SKM-1 treated with dmso at 0.1 percent for 144 hours (cell line): ENCODE data around the gene CCDC191.

ENCODE experiments used
- DNase-seq: peaks from one replicate; lab custom pipeline; 2025; ENCODE audit not compliant: unreplicated experiment; lab: John Stamatoyannopoulos, UW

The CCDC191 gene, protein sequence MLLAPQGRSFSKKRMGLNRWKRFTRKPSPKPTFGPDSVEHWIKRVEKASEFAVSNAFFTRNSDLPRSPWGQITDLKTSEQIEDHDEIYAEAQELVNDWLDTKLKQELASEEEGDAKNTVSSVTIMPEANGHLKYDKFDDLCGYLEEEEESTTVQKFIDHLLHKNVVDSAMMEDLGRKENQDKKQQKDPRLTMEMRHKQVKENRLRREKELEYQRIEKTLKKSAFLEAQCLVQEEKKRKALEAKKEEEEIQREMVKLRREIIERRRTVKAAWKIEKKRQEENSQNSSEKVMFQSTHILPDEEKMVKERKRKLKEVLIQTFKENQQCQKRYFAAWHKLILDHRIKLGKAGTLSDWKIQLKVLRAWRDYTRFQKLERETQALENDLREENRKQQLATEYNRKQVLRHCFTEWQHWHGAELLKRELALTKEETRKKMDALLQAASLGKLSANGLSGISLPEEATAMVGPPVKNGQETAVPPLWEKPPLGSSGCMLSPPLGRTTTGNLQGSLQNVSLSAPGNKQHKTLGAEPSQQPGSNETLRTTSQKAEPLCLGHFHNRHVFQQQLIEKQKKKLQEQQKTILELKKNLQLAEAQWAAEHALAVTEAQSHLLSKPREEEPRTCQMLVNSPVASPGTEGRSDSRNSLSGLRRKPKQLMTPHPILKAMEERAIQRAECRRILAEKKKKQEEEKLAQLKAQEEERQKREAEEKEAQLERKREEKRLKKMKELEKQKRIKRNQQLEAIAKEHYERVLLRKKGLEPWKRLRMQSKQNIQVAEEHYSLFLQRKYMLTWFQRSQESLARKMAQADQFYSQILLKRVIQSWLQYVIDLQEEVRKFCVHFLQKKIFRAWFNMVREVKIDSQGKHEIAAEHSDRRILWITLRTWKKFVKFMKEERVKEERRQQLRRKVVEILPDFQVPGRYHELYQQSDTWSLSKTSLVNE

DNA sequence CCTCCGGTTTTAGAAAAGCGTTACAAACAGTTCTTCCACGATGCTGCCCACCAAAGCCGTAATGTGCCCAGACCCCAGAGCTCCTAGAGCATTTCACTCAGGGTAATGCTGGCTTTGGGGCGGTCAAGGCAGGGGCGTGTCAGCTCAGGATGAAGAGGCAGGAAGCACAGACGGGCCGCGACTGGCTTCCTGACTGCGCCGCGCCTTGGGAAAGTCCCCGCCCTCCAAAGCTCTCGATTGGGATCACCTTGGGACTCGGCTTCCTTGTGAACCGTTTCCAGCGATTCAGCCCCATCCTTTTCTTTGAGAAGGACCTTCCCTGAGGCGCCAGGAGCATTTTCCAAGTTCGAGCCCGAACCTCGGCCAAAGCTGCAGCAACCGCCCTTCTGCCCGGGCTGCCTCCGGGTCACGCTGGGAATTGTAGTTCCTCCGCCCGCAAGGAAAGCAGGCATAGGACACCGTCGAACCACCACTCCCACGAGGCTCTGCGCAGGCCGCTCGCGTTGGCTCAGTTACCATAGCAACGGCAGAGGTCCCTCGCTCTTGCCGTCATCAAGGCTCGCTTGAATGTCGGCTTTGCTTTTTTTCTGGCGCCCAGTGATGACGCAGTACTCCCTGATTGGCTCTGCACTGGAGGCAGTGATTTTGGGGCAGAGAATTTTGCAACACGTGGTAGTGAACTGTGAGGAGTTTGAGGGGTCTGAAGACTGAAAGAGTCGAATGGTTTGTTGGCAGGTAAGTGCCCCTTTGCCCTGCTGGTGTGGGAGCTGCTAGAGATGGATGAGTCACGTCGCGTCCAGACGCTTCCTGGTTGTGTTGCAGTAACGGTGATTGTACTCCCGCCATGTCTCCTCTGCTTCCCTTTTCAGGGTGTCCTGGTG, at the start of gene CCDC191, which contains the start of gene QTRT2:
CCDC191 (minus strand) TSS at position 397 of the 881 bp plus-strand sequence; CDS start at position 337, 60 bp downstream.
QTRT2 (plus strand) TSS at position 608 of the 881 bp plus-strand sequence. CDS start 8,521 bp downstream, outside the sequence.
- DNase-seq: peak; percentile 98

DNA sequence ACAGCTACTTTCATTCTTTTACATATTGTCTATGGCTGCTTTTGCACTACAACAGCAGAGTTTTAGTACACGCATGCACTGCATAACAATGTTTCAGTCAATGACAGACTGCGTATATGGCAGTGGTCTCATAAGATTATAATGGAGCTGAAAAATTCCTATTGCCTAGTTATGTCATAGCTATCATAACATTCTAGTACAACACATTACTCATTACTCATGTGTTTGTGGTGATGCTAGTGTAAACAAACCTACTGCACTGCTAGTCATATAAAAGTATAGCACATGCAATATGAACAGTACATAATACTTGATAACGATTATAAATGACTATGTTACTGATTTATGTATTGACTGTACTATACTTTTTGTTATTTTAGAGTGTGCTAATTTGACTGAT, 48.1 kb upstream of the CCDC191 start:
- no peak for DNase-seq

DNA sequence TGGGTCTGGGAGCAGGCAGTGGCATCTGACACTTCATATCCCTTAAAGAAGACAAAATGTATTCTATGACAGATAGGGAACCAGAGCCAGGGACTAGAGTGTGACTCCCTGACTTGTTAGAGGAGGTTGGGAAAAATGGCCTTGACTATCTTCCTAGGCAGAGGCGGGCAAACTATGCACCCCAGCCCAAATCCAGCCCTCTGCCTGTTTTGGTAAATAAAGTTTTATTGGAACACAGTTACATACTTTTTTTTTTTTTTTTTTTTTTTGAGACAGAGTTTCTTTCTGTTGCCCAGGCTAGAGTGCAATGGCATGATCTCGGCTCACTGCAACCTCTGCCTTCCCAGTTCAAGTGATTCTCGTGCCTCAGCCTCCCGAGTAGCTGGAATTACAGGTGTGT, 47.5 kb upstream of the CCDC191 start:
- DNase-seq: no peak

DNA sequence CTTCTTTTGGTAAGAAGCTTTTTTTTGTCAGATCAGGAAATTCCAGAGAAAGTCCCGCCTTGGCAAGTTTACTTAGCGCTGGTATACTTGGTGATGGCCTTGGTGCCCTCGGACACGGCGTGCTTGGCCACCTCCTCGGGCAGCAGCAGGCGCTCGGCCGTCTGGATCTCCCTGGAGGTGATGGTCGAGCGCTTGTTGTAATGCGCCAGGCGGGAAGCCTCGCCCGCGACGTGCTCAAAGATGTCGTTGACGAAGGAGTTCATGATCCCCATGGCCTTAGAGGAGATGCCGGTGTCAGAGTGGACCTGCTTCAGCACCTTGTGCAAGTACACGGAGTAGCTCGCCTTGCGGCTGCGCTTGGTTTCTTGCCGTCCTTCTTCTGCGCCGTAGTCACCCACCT, 46.9 kb upstream of the CCDC191 start:
- no peak for DNase-seq

DNA sequence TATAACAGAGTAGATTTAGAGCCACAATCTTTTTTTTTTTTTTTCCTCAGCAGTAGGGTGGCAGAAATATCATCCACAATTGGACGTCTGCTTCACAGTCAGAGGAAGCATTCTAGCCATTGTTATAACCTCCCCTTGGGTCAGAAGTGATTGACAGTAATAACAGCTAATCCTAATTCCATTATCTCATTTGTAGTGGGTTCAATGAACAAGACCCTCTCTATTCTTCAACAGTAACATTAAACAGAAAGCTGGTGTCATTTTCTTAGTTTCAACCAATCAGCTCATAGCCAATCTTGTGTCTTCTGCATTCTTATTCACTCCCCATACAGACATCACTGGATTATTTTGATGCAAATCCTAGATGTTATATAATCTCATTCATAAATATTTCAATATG, 44.8 kb upstream of the CCDC191 start:
- no peak for DNase-seq

DNA sequence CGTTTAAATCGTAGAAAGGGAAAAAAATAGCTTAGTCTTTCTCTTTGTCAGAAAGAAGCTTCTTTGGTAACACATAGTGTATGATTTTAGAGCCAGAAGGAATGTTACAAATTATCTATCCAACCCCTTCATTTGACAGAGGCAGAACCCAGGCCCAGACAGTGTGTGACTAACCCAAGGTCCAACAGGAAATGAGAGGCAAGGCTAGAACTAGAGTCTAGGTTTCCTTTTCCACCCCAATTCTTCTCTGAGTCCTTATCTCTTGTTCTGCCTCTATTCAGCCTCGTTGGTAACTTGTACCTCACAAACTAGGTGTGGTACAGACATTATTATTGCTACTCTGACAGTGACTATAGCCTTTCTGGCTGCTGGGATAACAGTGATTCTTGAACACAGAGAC, 39.5 kb upstream of the CCDC191 start:
- no peak for DNase-seq

DNA sequence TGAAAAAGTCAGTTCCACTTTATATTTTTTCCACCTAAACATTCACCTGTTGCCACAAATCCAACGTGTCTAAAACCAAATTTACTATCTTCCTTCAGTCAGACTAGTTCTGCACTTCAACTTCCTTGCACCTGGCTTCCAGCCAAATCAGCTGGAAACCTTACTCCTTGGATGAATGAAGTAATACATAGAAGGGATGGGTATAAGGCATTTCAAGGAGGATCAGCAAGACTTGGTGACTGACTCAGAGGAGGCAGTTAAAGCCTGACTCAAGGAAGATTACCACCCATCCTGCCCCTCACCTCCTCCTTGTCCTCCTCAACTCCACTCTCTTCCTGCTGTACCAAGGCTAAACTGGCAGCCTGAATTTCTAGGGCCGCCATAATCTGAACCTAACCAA, 37.3 kb upstream of the CCDC191 start:
- no peak for DNase-seq

DNA sequence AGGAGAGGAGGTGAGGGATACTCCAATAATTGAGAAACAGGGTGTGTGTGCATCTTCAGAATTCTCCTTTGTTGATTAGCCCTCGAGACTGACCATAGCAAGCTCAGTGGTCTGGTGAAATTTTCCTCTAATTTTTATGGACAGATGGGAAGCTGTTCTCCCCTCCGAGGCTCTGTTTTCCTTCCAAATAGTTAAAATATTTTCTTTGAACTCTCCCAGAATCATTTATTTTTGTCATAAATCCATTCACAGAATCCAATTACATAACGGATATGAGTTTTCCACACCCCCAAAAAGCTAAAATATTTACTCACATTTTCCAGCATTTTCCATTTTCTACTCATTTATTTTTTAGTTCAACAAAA, 36.7 kb upstream of the CCDC191 start:
- DNase-seq: no peak

DNA sequence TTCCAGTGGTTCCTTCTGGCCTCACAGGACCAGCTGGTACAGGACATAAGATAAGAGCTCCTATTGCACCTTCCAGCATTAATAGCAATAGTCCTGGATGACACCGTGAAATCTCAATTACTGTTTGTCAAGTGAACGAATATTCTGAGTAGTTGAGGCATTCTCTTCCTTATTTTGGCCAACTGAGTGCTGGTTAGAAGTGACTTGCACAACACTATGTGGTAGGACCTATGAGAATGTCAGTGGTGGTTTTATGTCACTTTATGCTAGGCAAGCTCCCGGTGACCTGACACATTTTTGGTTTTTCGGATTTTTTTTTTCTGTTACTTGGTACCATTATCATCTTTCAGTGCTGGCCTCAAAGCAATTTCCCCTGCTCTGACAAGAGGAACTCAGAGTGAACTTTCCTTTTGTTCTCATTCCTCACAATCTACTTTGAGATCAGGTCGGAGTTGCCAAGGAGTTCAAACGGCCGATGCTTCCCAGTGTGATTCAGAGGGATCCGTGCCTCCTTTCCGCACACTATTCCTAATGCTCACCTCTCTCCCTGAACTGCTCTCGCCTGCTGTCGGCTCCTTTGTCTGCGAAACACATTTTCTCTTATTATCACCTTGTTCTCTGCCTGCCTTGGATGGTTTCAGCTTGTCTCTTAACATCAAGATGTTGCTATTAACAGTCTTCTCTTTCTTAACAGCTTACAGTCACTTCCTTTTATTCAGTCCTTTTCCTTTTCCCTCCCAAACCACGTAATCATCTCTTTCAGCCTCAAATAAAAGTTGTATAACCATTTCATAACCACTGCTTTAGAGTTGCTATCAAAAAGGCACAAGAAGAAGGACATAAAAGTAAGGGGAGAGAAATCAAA, 36.1 kb upstream of the CCDC191 start:
- DNase-seq: peak; percentile 88

DNA sequence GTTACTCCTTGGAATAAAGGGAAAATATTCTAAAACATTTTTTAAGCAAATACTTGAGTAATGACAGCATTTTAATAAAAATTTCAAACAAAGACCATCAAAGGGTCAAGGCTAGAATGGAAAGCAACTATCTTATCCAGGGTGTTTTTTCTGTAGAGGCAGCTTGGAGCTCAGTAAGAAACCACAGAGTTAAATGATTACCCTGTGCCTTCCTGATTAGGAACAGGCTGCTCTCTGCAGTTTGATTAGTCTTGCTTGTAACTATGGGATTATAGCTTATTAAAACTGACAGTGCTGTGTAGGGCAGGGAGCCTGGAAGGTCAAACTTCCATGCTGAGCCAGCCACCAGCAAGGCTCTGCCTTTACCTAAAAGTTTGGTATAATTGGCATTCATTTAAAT, 33.3 kb upstream of the CCDC191 start:
- DNase-seq: no peak

DNA sequence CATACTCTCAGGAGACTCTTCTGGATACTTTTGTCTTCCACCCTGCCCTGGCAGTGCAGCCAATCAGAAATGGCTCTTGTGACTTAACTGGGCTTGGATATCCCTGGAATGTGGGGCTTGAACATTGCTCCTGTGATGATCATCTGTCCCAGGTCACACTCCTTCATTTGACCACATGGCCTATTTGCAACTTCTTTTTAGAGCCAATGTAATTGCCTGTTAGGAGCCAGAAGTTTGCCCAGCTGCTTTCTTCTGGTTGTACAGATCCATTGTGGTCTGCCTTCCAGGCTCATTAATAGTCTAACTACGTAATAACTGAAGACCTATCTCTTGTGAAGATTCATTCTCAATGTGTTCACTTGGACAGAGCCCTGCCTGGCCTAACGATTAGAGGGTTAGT, 30.0 kb upstream of the CCDC191 start:
- no peak for DNase-seq

DNA sequence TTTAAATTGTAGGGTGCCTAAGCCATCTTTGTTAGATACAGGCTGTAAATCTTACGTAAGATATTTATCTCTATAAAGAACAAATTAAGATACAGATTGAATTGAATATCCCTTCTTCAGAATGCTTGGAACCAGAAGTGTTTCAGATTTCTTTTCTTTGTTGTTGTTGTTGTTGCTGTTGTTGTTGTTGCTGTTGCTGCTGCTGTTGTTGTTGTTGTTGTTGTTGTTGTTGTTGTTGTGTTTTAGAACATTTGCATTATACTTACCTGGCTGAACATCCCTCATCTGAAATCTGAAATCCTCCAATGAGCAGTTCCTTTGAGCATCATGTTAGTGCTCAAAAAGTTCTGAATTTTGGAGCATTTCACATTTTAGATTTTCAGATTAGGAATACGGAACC, 26.8 kb upstream of the CCDC191 start:
- no peak for DNase-seq

DNA sequence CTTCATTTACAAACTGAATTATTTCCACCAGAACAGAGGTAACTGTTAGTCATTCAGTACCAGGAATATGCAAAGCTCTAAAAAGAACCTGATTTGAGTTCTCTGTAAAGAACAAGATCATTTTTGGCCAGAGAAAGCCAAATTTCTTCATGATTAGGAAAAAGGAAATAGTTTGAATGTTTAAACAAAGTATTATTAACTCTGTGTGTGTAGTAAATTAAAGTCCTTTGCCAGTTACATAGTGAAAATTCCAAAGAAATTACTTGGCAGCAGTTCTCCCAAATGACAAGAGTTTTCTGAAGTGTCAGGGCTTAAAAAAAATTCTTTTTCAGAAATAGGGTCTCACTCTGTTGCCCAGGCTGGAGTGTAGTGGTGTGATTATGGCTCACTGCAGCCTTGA, 24.7 kb upstream of the CCDC191 start:
- DNase-seq: no peak

DNA sequence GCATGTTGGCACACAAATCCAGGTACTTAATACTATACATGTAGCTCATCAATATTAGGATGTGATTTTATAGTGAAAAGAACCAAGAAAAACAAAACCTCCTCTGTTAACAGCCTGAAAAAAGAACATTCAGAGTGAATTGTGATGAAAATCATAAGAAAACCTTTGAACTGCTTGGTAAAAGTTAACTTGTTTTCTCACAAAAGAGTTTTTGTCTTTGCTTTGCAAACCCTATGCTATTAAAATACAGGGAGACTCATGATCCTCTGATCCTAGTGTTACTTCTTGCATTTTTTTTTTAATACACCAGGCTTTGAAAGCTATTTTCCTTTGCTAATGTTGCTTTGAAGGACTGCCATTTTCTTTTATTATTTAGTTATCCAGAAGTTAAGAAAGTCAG, 23.9 kb upstream of the CCDC191 start:
- no peak for DNase-seq

DNA sequence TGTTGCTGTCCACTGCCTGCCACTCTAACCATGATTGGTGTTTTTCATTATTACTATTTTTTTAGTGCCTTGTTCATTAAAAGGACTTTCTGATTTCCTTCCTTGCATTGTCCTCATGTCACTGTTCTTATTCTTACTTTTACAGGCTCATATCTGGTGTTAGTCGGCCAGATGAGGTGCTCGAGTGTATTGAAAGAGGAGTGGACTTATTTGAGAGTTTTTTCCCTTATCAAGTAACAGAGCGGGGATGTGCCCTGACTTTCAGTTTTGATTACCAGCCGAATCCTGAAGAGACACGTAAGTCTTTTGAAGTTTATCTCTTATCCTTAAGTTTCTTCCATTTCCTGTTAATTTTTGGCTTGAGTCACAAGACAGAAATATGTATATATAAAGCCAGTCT, 23.4 kb upstream of the CCDC191 start:
- DNase-seq: no peak

DNA sequence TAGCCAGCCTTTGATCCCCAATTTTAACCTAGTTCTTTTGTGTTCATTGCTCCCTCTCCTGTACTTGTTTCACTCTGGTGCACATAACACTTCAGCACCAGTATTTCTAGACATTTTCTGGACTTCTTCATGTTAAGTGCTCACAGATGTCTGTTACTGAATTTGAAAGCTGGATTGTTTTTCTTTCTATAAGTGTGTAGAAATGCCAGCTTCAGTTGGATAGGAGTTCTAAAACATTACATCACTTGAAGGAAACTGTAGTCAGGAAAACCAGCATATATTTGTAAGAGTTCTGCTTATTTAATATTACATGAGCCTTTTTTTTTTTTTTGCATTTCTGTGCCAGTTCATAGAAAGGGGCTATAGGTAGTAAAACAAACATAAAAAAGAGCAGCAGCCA, 21.8 kb upstream of the CCDC191 start:
- no peak for DNase-seq

DNA sequence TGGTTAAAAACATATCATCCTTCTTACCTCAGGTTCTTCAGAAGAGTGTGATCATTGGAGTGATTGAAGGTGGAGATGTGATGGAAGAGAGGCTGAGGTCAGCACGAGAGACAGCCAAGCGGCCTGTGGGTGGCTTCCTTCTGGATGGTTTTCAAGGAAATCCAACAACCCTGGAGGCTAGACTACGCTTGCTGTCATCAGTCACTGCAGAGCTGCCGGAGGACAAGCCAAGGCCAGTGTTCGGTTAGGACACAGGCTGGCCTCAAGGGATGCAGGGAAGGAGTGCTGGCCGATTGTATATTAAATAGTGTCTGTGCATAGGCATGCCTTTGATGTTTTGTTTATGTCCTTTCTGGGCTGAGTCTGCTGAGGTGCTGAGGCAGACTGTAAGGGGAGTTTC, 20.4 kb upstream of the CCDC191 start:
- no peak for DNase-seq

DNA sequence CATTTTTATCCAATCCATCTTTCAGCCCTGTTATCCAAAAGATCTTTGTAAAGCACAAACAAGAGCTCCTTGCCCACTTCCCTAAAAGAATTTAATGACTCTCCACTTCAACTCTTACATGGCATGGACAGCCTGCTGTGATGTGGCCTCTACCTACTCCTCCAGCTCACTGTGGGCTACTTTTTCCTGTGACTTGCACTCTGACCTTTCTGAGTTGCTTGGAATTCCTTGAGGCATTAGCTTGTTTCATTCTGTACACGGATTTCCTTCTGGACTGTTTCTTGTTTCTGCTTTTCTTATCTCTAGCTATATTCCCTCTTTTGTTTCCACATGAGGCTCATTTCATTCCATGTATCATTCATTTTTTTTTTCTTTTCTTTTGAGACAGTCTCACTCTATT, 15.5 kb upstream of the CCDC191 start:
- DNase-seq: no peak

DNA sequence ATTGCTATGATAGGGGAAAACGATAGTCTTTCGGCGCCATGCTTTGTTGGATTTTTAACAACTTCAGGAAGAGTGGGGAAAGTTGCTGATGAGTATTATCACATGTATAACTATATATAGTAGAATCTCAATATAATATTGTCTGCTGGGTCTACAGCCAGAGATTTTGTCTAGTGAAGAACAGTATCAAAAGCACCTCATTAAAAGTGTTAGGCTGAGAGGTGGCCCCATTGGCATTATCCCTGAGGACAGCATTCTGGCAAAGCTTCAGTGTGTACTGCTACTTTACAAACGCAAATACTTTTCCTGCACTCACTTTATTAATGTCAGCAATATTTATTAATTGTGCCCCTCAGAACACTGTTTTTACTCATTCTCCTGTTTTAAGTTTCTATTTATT, 12.0 kb upstream of the CCDC191 start:
- DNase-seq: no peak

DNA sequence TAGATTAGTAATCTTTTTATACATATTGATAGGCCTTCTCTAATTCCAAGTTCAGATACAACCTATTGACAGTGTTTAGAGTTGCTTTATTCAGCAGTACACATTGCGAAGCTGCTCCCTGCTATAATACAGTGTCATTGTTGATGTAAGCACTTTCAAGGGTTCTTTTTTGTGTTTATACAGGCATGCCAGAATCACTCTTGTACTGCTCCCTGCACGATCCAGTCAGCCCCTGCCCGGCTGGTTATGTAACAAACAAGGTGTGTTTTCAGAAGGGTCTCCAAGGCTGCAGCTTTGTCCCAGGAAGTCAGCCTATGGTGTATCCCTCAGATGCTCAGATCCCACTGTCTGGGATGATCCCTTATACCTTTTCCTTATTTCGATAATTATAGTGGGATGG, 11.5 kb upstream of the CCDC191 start:
- no peak for DNase-seq
